ENCODE measurements around the gene TAF1C.

Gene TAF1C

DNA sequence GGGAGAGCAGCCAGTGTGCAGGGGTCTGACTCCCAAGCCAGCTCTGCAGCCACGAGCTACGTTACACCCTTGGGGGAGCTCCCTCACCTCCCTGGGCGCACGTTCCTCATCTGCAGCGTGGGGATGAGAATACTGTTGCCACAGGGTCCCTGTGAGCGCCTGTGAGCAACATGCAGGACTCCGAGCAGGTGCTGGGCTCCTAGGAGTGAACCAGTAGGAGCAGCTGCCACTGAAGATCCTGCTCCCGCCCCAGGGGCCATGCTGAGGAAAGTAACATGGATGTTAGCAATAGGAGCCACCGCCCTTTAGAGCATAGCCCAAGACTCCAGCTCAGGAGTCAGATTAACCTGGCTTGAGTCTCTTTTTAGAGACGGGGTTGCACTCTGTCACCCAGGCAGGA lies 25.8 kb downstream of the TAF1C start:
- DNase-seq (ENCODE audit: extremely low read depth in 1 of 2, low read depth in 1 of 2): no peak

DNA sequence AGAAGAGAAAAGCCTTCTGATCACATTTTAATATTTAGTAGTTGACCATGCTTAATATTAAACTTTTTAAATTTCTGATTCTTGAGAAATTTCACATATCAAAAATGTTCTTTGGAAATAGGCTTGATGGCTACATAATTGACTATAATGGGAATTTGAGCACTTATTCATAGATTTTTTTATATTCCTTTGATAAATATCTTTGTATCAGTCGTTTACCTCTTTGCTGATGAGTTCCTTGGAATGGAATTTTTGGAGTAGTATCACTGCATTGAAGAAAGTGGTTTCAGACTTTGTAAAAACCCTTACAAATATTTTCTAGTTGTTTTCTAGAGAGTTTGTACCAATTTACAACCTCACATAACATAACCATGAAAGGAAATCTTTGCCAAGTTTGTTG lies 27.1 kb downstream of the TAF1C start:
- DNase-seq (ENCODE audit: extremely low read depth in 1 of 2, low read depth in 1 of 2): no peak

DNA sequence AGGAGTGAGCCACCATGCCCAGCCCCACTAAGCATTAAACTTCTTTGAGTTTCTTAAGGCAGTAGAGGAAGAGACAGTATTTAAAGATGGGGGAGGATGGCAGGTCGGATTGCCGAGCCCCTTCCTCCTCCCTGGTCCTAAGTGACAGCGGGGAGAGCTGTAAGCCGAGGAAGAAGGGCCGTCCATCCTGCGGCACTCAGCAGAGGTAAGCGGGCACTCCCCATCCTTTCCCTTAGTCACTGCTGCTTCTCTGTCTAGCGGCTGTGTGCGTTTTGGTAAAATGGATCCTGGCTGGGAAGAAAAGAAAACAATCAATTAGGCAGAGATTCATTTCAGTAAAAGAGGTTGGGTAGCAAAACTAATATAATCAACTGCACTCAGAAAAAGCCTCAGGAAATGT lies 27.9 kb downstream of the TAF1C start:
- DNase-seq (ENCODE audit: extremely low read depth in 1 of 2, low read depth in 1 of 2): no peak

DNA sequence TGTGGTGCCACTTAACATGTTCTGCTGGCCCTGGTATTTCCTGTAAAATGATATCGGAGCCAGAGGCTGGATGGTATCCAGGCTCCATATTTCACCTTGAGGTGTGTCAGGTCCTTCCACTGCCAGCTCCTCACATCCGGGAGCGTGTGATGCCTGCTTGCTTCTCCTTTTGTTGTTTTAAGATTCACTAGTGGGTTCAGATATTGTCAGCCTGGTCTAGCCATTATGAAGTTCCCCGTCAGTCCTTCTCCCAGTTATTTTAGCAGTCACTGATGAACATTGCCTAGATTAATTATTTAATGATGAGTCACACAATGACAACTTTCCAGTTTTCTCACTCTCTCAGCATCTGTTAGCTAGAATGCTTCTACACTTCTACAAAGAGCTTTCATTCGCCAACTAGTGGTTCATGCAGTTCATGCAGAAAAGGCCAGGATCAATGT lies 30.5 kb downstream of the TAF1C start:
- no peak for DNase-seq (ENCODE audit: extremely low read depth in 1 of 2, low read depth in 1 of 2)

DNA sequence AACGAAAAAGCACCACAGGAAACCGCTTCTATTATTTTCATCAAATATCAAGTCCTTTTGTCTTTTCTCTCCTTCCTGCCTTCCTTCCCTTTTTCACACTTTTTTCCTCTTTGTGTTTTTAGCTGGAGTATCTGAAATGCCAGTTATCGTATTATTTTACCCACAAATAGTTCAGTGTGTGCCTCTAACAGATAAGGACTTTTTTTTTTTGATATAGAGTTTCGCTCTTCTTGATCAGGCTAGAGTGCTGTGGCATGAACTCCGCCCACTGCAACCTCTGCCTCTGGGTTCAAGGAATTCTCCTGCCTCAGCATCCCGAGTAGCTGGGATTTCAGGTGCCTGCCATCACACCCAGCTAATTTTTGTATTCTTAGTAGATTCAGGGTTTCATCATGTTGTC lies 31.1 kb downstream of the TAF1C start:
- no peak for DNase-seq (ENCODE audit: extremely low read depth in 1 of 2, low read depth in 1 of 2)

DNA sequence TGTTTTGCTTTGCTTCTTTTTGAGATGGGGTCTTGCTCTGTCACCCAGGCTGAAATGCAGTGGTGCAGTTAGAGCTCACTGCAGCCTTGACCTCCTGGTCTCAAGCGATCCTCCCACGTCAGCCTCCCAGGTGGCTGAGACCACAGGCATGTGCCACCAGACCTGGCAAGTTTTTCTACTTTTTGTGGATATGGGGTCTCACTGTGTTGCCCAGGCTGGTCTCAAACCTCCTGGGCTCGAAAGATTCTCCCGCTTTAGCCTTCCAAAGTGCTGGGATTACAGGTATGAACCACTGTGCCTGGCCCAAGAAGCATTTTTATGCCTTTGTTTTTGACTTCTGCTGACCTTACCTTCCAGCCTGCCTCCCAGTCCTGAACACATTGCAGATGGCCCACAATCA lies 31.6 kb downstream of the TAF1C start:
- DNase-seq (ENCODE audit: extremely low read depth in 1 of 2, low read depth in 1 of 2): no peak

DNA sequence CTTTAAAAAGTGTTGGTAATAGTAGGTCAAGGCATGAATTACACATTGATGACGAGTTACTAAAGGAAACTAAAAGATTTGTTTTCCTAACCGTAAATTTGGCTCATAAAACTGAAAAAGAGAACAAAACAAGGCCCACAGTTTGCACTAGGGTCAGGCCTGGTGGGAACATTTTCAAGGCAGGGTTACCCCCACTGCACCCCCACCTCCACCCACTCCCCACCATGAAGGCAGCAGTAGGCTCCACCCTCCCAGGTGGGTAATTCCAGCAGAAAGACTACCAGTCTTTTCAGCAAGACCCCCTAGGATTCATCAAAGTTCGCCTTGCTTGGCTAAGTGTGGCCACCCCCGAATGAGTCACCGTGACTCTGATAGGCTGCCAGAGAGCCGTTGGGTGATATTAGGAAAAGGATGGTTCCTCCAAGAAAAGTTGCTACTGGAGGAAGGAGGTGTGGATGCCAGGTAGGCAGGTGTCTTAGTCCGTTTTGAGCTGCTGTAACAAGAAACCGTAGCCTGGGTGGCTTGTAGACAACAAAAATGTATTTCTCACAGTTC lies 33.1 kb downstream of the TAF1C start:
- DNase-seq (ENCODE audit: extremely low read depth in 1 of 2, low read depth in 1 of 2): no peak

DNA sequence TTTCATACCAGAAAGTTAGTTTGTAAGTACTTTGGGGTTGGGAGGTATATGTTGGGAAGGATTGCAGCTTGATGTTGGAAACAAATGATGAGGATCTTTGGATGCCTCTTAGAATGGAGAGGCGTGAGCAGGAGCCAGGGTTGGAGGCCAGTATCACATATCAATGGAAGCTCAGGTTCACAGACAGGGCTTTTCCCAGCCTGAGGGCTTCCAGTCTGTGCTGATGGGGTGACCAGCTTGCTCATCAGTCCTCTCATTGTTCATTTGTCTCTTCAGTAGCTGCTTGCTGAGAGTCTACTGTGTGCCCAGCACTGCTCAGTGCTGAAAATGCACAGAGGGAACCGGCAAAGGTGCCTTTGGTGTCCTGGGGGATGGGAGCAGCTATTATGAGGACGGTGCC lies 35.9 kb downstream of the TAF1C start:
- DNase-seq (ENCODE audit: extremely low read depth in 1 of 2, low read depth in 1 of 2): no peak

DNA sequence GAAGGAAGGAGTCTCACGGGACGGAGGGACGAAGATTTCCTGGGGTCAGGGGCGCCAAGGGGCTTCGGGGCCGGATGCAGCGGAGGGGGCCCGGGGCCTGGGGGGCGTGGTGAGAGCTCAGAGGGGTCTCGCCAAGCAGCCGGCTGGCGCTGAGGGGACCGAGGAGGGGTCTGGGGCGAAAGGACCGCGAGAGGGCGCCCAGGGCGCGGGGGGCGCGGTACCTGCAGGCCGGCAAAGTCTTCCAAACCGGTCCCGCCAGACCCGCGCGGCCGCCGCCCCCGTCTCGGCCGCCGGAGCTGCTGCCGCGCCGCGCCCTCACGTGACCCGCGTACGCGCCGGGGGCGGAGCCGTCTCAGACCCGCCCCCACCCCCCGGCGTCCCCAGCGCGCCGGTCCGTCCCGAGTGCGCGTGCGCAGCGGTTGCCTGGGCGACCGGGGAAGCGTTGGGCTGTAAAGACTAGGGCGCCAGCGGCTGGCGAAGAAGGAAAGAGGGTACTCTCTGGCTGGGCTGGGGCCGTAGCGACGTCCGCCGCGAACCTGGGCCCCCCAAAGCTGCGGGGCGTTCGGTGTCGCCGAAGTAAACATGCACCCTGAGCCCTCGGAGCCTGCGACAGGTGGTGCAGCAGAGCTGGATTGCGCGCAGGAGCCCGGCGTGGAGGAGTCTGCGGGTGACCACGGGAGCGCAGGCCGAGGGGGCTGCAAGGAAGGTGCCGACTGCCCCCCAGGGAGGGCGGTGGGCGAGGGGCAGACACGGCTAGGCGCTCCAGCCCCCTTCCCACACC lies 41.8 kb downstream of the TAF1C start, which contains the start of the genes DNAAF1 and HSDL1:
TSS of gene DNAAF1 (plus strand) at position 450 of the 781 bp plus-strand sequence. CDS start at position 583, 133 bp downstream.
TSS of gene HSDL1 (minus strand) at position 319 of the 781 bp plus-strand sequence. CDS start 13,856 bp downstream, outside the sequence.
- peak; percentile 76 to 96 for DNase-seq (ENCODE audit: extremely low read depth in 1 of 2, low read depth in 1 of 2)

DNA sequence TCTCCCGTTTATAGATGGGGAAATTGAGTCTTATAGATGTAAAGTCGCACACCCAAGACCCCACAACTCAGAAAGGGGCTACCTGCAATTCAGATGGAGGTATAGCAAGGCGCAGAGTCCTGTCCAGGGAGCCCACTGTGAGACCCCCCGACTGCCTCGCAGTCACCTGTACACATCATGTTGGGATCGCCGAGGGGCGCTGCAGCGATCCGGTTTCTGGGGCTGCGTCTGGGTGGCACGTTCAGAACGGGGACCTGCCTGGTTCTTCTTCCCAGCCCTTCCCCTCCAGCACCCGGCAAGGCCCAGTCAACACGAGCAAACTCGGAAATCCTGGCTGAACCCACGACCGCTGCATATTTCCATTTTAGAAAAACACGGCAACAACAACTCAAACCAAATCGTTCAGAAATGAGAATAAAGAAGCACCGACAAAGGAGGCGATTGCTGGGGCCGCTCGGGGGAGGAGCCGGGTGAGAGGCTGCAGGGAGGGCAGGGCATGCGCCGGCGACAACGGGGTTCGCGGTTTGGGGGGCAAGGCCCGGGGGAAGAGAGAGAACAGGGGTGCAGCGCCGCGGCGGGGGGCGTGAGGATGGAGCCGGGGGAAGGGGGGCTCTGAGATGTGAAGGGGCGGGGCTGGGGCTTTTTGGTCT lies 42.5 kb downstream of the TAF1C start:
- DNase-seq (ENCODE audit: extremely low read depth in 1 of 2, low read depth in 1 of 2): peak in 1 of 2 donors; percentile 21

DNA sequence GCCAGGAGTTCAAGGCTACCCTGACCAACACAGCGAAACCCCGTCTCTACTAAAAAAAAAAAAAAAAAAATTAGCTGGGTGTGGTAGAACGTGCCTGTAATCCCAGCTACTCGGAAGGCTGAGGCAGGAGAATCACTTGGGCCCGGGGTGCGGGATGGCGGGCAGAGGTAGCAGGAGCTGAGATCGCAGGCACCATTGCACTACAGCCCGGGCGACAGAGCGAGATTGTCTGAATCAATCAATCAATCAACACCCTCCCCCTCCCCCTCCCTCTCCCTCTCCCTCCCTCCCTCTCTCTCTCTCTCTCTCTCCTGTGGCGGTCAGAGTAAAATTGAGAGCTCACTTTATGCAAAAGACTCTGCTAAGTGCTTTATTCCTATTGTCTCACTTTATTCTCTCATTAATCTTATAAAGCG lies 43.1 kb downstream of the TAF1C start:
- no peak for DNase-seq (ENCODE audit: extremely low read depth in 1 of 2, low read depth in 1 of 2)

DNA sequence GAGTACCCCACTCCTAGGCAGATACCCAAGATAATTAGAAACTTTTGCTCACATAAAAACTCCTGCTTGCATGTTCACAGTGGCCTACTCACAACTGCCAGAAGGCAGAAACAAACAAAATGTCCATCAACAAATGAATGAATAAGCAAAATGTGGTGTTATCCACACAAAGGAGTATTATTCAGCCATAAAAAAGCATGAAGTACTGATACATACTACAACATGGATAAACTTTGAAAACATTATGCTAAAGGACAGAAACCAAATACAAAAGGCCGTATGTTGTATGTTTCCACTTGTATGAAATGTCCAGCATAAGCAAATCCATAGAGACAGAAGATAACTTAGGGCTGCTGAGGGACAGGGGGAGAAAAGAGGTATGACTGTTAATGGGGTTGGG lies 43.8 kb downstream of the TAF1C start:
- DNase-seq (ENCODE audit: extremely low read depth in 1 of 2, low read depth in 1 of 2): no peak

DNA sequence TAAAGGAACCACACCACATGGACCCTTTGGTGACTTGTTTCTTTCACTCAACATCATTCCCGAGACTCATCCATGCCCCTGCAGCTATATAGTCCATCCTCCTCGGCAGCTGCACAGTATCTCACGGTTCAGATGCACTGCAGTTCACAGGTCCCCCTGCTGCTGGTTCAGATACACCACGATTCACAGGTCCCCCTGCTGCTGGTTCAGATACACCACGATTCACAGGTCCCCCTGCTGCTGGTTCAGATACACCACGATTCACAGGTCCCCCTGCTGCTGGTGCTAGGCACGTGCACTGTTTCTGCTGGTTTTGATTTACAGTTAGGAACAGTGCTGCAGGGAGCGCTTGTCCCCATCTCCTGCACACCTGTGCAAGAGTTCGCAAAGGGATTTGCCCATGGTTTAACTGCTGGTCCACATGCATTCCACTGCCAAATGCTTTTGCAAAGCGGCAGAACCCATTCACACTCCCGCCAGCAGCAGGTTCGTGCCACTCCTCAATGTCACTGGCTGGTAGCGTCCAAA lies 45.6 kb downstream of the TAF1C start:
- DNase-seq (ENCODE audit: extremely low read depth in 1 of 2, low read depth in 1 of 2): no peak

DNA sequence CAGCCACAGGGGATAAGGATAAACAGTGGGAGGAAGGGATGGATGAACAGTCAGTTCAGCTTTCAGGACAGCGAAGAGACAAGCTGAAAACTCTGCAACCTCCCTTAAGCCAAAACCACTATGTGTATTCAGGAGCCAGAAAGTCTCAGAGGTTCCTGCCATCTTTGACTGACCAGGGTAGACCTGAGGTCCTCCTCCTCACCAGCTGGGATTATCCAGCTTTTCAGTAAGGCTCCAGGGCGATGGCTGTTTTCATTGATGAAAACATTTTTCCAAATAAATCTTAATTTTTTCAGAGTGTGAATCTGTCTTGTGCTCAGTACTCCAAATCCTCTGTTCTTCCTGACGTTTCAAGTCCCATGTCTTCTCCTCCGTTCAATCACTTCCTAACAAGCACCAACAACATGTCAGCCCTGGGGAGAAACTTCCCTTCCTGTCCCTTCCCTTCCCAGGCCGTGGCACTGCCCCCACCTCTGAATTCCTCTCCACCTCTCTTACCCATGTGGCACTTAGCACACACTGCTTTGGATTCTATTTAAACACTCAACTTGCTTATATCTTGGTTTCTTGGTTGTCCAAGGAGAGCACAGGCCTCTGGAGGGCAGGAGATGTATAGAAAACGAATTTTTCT lies 47.1 kb downstream of the TAF1C start:
- no peak for DNase-seq (ENCODE audit: extremely low read depth in 1 of 2, low read depth in 1 of 2)

DNA sequence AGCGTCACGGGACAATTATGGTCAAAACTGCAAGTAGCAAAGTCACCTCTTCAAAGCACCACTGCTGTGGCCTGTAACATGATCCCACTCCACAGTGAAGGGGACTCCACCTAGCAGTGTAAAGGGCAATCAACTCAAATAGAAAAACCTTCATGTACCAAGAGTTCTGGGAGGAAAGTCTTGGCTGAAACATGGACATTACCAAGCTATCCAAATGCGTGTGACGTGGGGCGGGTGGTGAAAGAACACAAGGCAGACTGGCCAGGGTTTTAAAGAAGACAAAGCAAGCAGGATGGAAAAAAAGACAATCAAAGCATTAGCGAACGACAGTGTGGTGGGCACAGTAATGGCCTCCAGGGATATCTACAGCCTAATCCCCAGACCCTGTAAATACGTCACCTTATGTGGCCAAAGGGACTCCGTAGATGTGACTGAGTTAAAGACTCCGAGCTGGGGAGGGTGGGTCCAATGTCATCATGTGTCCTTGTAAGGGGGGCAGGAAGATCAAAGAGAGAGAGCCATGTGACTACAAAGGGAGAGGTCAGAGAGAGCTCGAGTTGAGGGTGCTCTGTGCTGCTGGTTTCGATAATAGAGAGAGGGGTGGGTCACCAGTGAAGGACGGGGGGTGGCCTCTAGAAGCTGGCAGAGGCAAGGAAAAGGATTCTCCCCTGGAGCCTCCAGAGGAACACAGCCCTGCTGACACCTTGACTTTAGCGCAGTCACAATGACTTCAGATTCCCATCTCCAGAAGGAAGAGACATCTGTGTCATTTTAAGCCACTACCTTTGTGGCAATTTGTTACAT lies 47.8 kb downstream of the TAF1C start:
- DNase-seq (ENCODE audit: extremely low read depth in 1 of 2, low read depth in 1 of 2): no peak

DNA sequence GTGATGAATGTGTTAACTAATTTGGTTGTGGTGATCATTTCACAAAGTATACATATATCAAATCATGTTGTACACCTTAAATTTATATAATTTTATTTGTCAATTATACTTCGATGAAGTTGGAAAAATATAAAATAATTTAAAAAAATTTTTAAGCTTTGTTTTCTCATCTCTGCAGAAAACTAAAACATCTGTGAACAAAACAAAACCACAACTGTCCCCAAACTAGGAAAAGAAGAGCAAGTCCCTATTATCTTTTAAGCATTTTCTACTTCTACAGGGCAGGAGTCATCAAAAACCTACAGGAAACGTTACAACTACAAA lies 48.4 kb downstream of the TAF1C start:
- DNase-seq (ENCODE audit: extremely low read depth in 1 of 2, low read depth in 1 of 2): no peak

DNA sequence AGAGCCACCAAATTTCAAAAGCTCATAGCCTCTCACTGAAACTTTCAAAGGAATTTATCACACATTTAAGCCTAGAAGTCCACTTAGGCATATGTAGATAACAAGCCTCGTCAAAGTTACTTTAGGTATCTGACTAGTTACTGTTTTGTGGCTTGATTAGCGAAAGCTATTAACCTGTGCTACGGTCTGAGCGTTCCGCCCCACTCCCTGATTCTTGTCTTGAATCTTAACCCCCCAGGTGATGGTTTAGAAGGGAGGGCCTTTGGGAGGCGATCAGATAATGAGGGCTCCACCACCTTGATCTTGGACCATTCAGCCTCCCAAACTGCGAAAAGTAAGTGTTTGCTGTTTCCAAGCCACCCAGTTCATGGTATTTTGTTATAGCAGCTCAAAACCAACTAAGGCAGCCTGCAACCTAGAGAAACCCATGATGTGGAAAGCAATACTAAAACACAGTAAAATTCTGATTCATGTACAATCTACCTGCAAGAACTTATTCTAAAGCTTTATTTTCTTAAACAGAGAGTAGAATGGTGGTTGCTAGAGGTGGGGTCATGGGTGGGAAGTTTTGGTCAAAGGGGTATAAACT lies 49.0 kb downstream of the TAF1C start:
- no peak for DNase-seq (ENCODE audit: extremely low read depth in 1 of 2, low read depth in 1 of 2)

DNA sequence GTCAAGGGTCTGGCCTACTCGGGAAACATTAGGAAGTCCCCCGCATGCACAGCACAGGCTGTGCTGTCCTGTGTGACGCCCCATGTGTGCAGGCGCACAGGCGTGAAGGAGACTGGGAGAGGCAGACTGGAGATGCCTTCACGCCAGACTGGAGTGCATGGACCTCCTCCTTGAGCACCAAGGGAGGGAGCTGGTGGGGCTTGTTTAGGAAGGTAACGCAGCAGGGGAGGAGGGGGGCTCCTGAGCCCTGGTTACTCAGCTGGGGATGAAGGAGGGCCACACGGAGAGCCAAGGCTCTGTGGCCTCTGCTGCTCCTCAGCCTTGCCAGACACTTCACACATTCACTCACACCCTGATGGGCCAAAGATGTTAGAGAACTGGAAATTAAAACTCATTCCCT lies 49.6 kb downstream of the TAF1C start:
- no peak for DNase-seq (ENCODE audit: extremely low read depth in 1 of 2, low read depth in 1 of 2)

DNA sequence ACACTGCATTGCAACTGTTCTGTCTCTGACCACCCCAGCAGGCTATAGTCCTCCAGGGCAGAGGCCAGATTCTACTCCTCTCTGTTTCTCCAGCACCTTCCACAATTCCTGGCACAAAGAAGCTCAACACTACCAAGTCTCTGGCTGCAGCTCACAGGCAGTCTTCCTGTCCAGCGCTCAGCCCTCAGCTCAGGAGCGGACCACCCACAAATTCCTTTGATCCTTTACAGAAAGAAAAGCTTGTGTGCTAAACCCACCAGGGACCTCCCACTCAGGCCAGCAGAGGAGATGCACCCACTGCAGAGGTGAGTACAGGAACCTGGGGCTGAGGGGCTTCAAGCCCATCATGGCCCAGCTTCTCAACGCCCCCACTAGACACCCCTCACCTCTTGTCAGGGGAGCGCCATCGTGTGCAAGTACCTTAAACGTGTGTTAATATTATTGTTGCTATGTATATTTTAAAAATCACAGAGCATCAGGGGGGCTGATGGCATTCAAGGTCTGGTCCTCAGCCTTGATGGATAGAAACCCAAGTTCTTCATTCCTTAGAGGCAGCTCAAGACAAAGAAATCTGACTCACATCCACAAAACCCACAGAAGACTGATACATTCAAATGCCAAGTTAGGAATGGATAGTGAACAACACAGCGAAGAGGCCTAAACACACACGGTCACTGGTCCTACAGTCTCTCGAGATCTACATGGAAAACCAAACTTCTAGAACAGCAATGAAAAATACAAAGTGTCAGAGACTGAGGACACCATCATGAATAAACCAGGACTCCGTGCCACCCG lies 50.3 kb downstream of the TAF1C start:
- DNase-seq (ENCODE audit: extremely low read depth in 1 of 2, low read depth in 1 of 2): no peak

Measured in activated CD8-positive, alpha-beta memory T cell treated with anti-CD3 and anti-CD28 coated beads for 1 hour (primary cell).